Measurements from ENCODE around the gene IAPP.
A peak's percentile ranks its signal among the peaks of the same experiment; 100 is the strongest.
"Not testable (repeated sequence)": the region's sequence is repeated elsewhere in the genome, so short reads cannot be mapped to it uniquely, and the experiment has no call there.

The IAPP gene

DNA sequence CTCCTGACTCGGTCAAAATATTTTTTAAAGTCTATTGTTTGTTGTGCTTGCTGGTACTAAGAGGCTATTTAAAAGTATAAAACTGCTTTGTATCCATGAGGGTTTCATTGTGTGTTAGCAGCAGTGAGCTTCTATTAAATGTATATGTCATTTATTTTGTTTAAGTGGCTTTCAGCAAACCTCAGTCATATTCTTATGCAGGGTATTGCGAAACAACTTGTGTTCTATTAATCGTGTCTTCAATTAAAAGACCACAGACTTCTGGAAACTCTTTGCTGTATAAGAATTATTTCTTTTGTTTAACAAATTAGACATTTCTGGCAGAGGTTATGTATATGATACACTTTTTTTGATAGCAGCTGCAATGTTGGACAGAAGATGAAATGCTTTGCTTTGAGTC is 6.5 kb downstream of the IAPP start:
- no peak for DNase-seq (ENCODE audit: low read depth, low spot score)

DNA sequence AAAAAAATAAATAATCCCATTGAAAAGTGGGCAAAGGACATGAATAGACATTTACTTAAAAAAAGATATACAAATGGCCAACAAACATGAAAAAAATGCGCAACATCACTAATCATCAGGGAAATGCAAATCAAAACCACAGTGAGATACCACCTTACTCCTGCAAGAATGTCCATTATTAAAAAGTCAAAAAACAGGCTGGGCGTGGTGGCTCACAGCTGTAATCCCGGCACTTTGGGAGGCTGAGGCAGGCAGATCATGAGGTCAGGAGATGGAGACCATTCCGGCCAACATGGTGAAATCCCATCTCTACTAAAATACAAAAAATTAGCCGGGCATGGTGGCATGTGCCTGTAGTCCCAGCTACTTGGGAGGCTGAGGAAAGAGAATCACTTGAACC is 8.6 kb downstream of the IAPP start:
- not testable (repeated sequence) for DNase-seq (ENCODE audit: low read depth, low spot score)

DNA sequence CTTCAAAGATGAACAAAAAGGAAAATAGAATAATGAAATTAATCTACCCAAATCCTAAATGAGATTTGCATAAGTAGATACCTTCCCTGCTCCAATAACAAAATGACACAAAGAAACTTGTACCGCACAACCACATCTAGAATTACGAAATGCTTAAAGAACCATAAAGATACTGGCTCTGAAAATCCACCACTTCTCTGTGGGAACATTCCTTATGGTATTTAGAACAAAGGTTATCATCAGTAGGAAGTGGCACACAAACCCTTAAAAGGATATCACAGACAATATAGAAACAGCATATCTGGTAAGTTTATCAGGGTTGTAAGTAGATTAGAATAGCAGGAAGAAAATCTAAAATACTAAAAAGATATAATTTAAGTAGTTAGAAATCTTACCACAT is 11.6 kb downstream of the IAPP start:
- DNase-seq (ENCODE audit: low read depth, low spot score) = peak; percentile 1

DNA sequence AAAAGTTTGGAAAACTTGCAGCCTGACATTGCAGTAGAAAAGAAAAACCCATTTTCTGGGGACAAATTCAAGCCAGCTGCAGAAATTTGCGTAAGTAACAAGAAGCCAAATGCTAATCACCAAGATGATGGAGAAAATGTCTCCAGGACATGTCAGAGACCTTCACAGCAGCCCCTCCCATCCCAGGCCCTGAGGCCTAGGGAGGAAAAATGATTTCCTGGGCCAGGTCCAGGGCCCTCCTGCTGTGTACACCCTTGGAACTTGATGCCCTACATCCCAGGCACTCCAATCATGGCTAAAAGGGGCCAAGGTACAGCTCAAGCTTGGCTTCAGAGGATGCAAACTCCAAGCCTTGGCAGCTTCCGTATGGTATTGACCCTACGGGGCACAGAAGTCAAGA is 14.5 kb downstream of the IAPP start:
- DNase-seq (ENCODE audit: low read depth, low spot score) = no peak

- no peak for DNase-seq (ENCODE audit: low read depth, low spot score)
Observed at GRCh38 chr12:21392384-21392783, 19.7 kb downstream of the IAPP start.

GRCh38 chr12:21394828-21395626 is 22.3 kb downstream of the IAPP start:
- not testable (repeated sequence) for DNase-seq (ENCODE audit: low read depth, low spot score)

DNA sequence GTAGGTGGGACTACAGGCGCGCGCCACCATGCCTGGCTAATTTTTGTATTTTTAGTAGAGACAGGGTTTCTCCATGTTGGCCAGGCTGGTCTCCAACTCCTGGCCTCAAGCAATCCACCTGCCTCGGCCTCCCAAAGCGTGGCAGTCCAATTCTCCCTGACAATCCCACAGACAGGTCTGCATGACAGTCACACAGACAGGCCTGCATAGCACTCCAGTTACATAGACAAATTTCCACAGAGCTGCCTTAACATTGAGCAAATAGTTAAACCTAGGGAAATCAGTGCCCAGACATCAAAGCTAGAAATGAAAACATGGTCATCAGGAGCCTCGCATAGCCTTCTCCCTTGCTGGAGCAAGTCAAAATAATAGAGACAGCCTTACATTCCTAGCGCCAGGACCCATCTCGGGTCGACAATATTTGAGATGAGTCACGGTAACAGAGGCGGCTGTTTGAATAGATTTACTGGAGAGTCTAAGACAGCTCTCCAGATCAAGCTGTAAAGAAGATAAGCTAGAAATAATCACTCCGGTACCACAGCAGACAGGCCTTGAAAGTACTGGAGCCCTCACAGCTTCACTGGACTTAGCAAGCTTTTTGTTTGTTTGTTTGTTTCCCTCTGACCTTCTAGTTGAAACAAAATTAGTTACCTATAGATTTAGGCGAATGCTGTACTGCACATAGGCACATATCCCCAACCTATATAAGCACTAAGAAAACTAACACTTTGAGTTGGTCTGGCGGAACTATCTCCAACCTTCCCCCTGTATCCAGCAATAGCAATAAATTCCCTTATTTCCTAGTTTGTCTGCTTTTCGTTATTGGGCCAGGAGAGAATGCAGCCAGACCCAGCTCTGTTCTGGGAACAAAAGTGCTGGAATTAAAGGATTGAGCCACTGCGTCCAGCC is 40.9 kb downstream of the IAPP start:
- no peak for DNase-seq (ENCODE audit: low read depth, low spot score)

DNA sequence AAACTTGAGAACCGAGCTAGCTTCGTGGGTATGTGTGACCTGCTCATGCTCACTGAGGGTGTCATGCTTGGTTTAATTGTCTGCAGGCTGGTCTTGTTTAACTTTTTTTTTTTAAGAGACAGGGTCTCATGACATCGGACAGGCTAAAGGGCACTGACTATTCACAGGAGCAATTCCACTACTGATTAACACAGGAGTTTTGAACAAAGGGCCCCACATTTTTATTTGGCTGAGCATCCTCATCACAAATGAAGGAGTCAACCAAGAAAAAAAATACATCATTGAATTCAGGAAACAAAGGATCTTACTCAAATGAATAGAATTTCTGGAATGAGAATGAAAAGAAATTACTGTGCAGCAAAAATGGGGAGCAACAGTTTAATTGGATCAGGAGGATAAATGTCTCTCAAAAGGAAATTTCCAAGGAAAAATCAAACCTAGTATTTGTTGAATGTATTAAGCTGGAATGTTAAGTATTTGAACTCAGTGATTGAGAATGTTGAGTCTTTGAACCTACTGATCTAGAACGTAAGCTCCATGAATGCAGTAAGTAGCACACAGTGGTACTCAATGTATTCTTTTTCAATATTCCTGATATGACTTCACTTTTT is 43.9 kb downstream of the IAPP start:
- DNase-seq (ENCODE audit: low read depth, low spot score) = peak; percentile 48

DNA sequence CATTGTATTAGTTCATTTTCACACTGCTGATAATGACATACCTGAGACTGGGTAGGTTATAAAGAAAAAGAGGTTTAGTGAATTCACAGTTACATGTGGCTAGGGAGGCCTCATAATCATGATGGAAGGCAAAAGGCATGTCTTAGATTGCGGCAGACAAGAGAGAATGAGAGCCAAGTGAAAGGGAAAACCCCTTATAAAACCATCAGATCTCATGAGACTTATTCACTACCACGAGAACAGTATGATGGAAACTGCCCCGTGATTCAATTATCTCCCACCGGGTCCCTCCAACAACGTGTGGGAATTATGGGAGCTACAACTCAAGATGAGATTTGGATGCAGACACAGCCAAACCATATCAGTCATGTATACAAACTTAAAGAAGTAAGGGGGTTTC is 45.7 kb downstream of the IAPP start:
- not testable (repeated sequence) for DNase-seq (ENCODE audit: low read depth, low spot score)

DNA sequence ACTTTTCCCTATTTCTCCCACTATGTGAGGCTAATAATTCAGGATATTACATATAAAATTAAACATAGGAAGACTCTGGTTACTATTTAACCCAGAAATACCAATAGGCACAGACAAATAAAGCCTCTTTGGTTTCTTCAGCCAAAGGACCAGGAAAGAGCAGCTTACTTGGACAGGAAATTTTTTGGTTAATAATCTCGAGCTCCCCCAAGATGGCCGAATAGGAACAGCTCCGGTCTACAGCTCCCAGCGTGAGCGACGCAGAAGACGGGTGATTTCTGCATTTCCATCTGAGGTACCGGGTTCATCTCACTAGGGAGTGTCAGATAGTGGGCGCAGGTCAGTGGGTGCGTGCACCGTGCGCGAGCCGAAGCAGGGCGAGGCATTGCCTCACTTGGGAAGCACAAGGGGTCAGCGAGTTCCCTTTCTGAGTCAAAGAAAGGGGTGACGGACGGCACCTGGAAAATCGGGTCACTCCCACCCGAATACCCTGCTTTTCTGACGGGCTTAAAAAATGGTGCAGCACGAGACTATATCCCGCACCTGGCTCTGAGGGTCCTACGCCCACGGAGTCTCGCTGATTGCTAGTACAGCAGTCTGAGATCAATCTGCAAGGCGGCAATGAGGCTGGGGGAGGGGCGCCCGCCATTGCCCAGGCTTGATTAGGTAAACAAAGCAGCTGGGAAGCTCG is 46.5 kb downstream of the IAPP start:
- DNase-seq (ENCODE audit: low read depth, low spot score) = not testable (repeated sequence)

GRCh38 chr12:21428241-21428640 is 55.5 kb downstream of the IAPP start:
- DNase-seq (ENCODE audit: low read depth, low spot score) = peak; percentile 42
